Head of caudate nucleus (tissue), 42 donors: ENCODE data around the gene ZNF609.

Experiments
- DNase-seq, 42 donors: peaks; one replicate each; pipeline versions ENCODE4 v3.0.0 to v3.0.0-alpha.2; 2020 to 2021; ENCODE audit warnings: mixed read lengths in 7 of 42
- intact Hi-C: fragments of 100-400 bp; cut with DNase I; formaldehyde crosslinking; loops from one replicate; pipeline ENCODE4 v1.15.0; 2022

ZNF609 gene

DNA sequence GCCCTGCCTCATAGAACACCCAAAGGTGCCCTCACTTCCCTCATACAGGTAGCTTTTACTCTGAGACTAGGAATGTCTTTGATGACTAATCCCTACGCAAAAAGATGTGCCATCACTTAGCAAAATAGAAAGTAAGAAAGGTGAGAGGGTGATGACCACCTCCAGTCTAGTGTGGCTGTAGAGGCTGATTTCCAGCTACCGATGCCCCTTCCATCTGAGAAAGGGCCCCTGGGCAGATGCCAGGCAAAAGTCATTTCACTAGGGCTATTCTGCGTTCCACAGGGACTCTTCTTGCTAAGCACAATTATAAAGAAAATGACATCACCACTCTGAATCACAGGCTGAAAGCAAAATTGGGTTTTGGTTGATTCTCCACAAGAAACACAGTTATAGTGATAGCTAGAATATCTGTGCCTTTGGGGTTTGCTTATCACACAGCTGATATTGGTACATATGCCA is 237.6 kb downstream of the ZNF609 start:
- peak in 3 of 42 donors; percentile 15 to 52 (median 41) for DNase-seq
- intact Hi-C loops, result no loop called here

DNA sequence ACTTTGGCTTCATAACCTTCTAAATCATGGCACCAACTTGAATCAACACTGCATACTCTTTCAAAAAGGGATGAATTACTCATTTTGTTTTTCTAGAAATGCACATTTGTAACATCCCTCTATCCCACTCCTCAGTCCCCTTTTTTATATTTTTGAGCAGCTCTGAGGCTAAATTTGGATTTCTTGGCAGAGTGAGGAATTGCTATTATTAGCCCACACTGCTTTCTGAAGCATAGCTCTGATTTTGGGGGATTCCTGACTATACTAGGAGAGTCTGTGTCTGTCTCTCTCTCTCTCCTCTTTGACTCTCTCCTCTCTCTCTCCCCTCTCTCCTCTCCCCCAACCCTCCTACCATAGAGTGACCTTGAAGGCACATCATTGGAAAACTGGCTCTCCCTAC is 238.4 kb downstream of the ZNF609 start:
- DNase-seq, result no peak
- intact Hi-C loops, result no loop called here

DNA sequence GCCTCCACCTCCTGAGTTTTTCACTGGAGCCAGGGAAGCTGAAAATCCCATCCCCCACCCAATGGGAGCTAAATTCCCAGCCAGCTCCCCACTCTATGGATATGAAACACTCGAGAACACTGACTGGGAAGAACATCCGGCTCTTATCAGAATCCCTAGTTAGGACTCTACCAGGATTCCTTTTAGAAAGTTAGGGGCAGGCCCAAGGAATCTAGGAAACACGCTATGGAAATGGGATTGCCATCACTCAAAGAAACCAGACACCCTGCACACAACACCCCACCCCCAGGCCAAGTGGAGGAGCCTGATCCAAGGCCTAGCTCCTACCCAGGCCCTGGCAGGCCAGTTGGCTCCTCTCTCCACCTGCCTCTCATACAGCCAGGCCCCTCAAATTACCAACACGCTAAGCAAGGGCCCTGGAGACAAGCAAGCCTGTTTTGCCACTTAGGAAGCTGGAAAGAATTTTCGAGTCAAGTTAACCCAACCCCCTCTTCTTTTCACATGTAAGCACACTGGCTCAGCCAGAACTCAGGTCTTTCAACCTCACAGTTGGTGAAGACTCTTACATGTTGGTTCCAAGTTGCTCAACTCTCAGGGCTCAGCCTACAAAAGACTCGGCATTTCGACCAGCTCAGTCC is 239.5 kb downstream of the ZNF609 start:
- peak in 18 of 42 donors; percentile 19 to 69 (median 48) for DNase-seq
- intact Hi-C loops, result no loop called here

DNA sequence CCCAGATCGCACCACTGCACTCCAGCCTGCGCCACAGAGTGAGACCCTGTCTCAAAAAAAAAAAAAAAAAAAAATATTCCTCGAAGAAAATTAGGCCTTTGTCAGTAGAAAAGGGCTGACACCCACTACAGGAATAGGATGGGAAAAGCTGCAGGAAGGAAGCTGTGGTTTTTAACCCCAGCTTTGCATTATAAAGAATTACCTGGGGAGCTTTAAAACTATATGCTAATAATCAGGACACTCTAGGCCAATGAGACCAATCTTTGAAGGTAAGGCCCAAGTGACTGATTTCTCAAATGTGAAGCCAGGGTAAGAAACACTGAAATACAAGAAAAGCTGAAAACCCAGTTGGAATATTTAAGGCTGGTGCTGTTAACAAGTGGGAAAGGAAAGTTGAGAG is 240.7 kb downstream of the ZNF609 start:
- intact Hi-C loops, result no loop called here

DNA sequence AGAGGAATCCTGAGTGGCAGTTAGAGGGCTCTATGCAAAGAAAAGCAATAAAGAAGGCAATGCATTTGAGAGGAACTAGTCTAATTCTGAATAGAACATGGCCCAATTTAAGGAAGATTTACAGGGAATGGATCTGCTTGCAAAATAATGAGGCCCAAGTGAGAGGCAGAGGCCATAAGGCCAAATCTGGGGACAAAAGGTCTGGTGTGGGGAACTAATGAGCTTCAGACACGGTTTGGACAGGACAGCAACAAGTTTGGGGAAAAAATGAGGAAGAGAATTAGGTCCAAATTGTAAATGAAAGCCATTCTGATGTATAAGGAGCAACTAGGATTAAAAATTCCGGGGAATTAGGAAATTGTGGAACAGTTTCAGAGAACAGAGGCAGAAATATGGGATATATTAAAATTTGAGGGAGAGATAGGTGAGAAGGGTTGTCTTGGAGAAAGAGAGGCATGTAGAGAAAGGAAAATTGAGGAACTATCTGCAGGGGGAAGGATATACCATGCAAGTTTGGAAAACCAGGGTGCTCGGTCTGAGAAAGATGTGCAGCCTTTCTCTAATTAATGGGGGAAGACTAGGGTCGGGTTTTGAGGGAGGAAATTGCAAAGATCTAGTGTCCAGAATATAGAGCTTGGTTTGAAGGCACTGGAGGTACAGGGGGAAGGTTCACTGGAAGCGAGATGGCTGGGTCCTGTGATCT is 241.3 kb downstream of the ZNF609 start:
- no peak for DNase-seq
- intact Hi-C loops, result no loop called here

More for the DNA sequence above, 240.7 kb downstream of the ZNF609 start:
- no peak for DNase-seq

DNA sequence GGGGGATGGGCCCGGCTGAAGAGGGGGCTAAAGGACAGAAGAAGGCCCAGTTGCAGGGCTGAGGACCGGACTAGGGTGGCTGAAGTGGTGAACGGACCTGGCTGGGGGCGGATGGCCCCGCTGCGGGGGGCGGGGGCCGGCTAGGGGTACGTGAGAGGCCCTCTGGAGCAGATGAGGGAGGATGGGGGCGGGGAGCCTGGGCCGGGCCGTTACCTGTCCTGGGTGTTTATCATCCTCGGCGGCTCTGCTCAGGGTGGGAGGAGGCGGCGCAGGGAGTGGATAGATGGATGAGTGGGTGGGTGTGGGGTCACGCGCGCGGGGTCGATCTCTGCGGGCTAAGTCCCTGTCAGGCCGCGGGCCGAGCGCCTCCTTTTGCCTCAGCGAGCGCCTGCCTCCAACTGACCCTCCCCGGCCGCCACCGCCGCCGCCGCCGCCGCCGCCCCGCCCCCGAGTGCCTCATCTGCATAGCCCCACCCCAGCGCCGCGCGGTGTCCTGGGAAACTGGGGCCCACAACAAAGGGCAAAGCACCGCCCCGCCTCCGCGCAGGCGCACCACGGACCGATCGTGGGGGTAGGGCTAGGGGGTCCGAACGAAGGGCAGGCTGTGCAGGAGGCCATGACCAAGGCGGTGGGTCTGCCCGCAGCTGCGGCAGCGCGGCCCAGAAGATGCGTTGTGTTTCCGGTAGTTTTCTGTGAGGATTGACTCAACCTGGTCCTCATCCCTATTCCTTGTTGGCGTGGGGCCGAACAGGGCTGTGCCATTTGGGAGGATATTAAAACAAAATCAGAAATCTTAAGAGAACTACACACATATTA is 242.6 kb downstream of the ZNF609 start:
- intact Hi-C loops, result no loop called here
- DNase-seq, result peak; percentile 95 to 100 (median 99)

DNA sequence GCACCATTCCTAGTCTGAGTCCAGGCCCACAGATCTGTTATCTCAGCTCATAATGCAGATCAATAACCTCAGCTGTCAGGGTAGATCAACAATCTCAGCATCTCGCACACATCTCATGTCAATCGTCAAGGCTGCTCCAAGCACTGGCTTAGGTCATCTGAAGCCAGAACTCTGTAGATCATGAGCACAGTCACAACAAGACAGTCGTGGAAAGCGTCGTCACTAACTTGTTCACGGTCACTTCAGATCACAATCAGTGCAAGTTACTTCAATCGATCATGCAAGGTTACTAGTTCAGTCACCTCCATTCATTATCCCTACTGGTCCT is 243.2 kb downstream of the ZNF609 start:
- peak in 3 of 42 donors; percentile 31 to 48 (median 34) for DNase-seq
- intact Hi-C loops, result no loop called here

DNA sequence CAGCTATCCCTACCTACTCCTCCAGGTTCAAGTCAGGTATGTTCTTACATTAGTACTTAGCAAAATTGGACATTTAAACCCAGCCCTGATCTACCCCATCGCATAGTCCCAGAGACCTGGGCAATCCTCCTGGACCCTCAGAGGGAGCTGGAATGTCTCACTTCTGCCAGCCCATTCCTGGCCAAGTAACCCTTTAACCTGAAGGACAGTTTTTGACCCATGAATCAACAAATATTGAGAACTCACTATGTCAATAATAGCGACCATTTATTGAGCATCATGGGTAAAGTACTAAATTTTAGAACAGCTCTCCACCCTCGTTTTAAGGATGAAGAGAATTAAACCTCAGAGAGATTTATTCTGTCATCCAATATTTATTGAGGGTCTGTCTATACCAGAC is 244.6 kb downstream of the ZNF609 start:
- no peak for DNase-seq

DNA sequence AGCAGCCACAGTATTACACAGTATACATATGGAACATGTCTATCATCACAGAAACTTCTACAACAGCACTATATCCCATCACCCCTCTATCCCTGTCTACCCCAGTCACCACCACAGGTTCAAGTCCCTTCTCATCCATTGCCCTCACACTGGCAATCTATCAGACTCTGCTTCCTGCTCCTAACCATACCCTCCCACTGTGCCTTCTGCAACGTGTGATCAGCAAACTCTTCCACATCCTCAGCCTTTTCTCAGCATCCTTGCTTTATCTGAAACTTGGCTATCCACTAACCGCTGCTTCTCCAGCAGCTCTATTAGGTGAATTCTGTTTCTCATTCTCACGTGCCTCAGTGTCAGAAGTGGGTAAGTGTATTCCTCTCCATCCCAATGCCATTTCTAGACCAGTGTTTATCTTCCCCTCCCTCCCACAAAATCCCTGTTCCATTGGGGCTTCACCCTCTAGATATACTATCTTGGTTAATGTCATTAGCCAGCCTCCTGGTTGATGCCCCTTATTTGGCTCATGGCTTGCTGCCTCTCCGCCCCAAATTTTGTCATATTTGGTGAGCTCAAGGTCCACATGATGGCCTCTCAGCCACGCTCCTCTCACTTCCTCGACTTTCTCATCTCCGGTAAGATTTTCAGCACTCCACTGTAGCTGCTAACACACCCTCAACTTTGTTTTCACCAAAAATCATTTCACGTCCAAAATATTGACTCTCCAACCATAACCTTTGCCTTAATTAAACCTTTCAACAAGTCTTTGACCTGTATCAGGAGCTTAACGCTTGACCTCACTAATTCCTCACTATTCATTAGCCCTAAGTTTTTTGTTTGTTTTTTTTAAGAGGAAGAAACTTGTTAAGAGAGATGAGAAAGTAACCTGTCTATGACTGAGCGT is 245.9 kb downstream of the ZNF609 start:
- no peak for DNase-seq
- intact Hi-C loops, result no loop called here

More for the DNA sequence above, 244.6 kb downstream of the ZNF609 start:
- intact Hi-C loops, result no loop called here

DNA sequence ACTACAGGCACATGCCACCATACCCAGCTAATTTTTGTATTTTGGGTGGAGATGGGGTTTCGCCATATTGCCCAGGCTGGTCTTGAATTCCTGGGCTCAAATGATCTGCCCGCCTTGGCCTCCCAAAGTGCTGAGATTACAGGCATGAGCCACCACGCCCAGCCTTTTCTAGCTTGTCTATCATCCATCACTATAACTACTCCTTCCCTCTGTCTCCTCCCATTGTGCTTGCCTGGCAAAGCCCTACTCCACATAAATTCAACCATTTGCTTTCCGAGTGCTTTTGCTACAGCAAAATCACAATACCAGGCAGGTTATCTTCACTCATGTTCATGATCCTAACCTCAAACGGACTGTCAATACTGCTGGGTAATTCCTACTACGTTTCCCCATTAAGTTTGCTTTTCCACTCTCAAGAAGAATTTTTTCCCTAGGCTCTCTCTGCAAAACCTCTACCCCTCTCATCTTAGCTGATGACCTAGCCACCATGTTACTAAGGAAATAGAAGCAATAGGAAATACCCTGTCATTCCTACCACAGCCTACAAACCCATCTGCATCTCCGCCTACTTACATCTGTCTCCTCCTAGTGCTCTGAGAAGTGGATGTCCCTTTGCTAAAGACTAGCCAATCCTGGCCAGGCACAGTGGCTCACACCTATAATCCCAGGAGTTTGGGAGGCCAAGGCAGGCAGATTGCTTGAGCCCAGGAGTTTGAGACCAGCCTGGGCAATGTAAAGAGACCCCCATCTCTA is 250.5 kb downstream of the ZNF609 start:
- no peak for DNase-seq

DNA sequence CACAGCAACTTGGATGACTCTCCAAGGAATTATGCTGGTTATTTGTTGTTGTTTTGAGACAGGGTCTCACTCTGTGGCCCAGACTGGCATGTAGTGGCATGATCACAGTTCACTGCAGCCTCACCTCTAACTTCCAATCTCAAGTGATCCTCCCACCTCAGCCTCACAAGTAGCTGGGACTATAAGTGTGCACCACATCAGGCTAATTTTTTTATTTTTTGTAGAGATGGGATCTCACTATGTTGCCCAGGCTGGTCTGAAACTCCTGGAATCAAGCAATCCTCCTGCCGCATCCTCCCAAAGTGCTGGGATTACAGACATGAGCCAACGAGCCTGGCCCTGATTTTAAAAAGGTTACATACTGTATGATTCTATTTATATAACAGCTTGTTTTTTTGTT is 252.0 kb downstream of the ZNF609 start:
- DNase-seq, result no peak
- intact Hi-C loops, result no loop called here

More for the DNA sequence above, 250.5 kb downstream of the ZNF609 start:
- intact Hi-C loops, result no loop called here

DNA sequence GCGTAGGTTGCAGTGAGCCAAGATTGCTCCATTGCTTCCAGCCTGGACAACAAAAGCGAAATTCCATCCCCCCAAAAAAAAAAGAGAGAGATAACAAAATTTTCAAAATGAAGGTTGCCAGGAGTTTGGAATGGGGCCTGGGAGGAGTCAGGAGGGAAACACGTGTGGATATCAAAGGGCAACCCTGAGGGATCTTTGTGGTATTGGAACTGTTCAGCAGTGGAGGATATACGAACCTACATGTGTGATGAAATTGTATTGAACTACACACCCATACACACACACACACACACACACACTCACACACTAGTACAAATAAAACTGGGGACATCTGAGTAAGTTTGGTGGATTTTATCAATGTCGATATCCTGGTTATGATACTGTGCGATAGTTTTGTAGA is 253.2 kb downstream of the ZNF609 start:
- no peak for DNase-seq
- intact Hi-C loops, result no loop called here

DNA sequence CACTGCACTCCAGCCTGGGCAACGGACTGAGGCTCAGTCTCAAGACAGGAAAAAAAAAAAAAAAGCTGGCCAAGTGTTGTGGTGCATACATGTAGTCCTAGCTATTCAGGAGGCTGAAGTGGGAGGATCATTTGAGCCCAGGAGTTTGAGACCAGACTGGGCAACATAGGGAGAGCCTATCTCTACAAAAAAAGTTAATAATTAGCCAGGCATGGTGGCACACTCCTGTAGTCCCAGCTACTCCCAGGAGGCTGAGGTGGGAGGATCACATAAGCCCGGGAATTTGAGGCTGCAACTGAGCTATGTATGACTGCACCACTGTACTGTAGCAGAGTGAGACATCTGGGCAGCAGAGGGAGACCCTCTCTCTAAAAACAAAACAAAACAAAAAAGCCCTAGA is 256.1 kb downstream of the ZNF609 start:
- intact Hi-C loops, result no loop called here
- no peak for DNase-seq

DNA sequence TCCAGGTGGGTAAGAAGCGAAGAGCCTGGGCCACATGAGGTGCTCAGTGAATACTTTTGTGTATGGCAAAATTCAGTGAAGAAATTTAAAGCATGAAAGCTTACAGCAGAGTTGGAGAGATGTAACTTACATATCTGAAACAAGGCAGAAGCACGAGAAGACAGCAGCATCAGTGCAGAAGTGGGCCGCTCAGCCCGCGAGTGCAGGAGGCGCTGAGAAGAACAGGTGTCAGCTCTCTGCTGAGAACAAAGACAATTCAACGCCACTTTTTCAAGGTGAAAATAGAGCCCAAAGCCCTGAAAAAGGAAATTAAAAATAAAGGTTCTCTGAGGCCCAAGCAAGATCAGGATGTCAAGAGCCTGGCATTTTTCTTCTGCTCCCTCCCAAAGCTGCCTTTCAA is 256.8 kb downstream of the ZNF609 start:
- intact Hi-C loops, result no loop called here
- no peak for DNase-seq

DNA sequence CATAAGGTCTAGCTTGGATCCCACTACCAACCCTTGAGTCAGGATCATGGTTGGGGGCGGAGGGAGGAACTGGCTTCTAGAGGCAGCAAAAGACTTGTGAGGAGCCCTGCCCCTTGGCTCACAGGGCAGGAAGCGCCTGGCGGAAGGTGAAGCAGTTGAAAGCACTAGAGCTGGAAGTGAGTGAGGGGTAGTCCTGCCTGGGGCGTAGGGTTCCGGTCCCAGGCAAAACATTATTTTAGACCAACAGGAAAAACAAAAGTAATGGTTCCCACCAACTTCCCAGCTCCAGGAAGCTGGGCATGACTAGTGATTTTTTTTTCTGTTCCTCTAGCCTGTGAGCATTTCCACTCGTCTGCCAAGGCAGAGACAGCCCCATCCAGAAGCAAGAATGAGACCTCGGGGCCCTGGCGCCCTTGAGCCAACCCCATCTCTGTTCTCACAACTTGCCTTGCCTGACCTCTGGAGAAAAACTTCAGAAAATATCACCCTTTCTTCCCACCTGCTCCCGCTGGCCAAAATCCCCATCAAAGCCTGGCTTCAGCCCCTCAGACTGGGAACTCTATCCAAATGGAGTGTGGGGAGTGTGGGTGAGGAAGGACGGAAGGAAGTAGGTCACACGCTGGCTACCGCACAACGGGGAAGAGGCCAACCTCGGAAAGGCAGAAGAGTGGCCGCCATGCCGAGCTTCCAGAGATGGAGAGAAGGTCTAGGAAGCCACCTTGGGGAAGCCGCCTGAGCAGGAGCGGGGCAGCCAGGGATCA is 257.5 kb downstream of the ZNF609 start:
- intact Hi-C loops, result no loop called here
- DNase-seq, result peak in 1 of 42 donors; percentile 22

DNA sequence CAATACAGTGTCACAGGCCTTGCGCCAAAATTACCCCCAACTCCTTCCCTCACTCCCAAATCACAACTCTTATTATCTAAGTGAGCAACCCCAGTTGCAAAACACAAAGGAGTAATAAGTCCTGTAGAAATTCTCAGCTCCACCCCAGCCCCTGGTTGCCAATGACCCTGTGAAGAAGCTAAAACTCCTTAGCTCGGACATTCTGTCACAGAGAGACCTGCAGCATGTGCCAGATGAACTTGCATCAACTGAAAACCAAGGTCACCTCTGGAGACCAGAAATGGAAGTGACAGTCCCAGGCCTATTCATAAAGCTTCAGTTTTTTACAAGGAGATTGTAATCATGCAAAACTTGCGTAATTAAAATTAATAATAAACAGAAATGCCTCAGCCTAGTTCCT is 259.8 kb downstream of the ZNF609 start:
- DNase-seq, result no peak
- intact Hi-C loops, result no loop called here

DNA sequence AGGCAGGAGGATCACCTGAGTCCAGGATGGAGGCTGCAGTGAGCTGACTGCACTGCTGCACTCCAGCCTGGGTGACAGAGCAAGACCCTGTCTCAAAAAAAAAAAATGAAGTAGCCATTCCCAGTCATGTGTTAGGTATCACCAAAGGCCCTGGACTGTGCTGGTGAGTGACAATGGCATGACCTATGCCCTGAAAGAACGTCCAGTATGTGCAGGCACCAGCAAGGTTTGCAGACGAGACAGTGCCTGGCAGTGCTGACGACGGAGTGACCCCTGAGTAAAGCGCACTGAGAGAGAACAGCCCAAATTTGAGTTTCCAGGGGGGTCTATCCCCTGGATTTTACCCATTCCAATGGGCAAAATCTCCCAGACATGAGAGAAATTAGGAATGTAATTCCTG is 269.8 kb downstream of the ZNF609 start:
- no peak for DNase-seq
- intact Hi-C loops, result loop anchor here (5.0 kb wide), 1 partner anchor 167 kb away; no protein-coding TSS in a partner anchor
